COLO829 (cell line): ENCODE measurements around the gene PHF2.

Experiments
- DNase-seq: peaks from one replicate; pipeline ENCODE4 v3.0.0; 2012; ENCODE audit warnings: low spot score

PHF2 gene

GRCh38 chr9:93601063-93601462 is 24.7 kb downstream of the PHF2 start:
- DNase-seq: no peak

- DNase-seq: no peak
These were observed 25.3 kb downstream of the PHF2 start for GRCh38 chr9:93601666-93602065.

- DNase-seq: no peak
These were observed 26.6 kb downstream of the PHF2 start for GRCh38 chr9:93603011-93603410.

GRCh38 chr9:93603906-93604326 is 27.5 kb downstream of the PHF2 start:
- DNase-seq: no peak

GRCh38 chr9:93606187-93606586 is 29.8 kb downstream of the PHF2 start:
- DNase-seq: no peak

GRCh38 chr9:93610206-93610605 is 33.8 kb downstream of the PHF2 start:
- DNase-seq: no peak

- no peak for DNase-seq
These were observed 35.8 kb downstream of the PHF2 start for GRCh38 chr9:93612052-93612795.

GRCh38 chr9:93612796-93613154 is 36.4 kb downstream of the PHF2 start:
- no peak for DNase-seq

- no peak for DNase-seq
These were observed 36.8 kb downstream of the PHF2 start for GRCh38 chr9:93613174-93613573.

- DNase-seq: no peak
These were observed 37.4 kb downstream of the PHF2 start for GRCh38 chr9:93613791-93614190.

GRCh38 chr9:93614830-93615468 is 38.6 kb downstream of the PHF2 start:
- no peak for DNase-seq

- DNase-seq: no peak
These were observed 39.7 kb downstream of the PHF2 start for GRCh38 chr9:93616044-93616443.

GRCh38 chr9:93617273-93617672 is 40.9 kb downstream of the PHF2 start:
- DNase-seq: no peak

GRCh38 chr9:93619272-93619775 is 42.9 kb downstream of the PHF2 start:
- no peak for DNase-seq

GRCh38 chr9:93620041-93620506 is 43.7 kb downstream of the PHF2 start:
- DNase-seq: no peak

- DNase-seq: no peak
These were observed 44.8 kb downstream of the PHF2 start for GRCh38 chr9:93620881-93621820.

GRCh38 chr9:93621922-93622321 is 45.5 kb downstream of the PHF2 start:
- DNase-seq: no peak

GRCh38 chr9:93622691-93623090 is 46.3 kb downstream of the PHF2 start:
- no peak for DNase-seq

- no peak for DNase-seq
These were observed 47.4 kb downstream of the PHF2 start for GRCh38 chr9:93623753-93624152.

GRCh38 chr9:93624431-93624834 is 48.0 kb downstream of the PHF2 start:
- no peak for DNase-seq

GRCh38 chr9:93624977-93625376 is 48.6 kb downstream of the PHF2 start:
- no peak for DNase-seq

GRCh38 chr9:93629920-93630319 is 53.5 kb downstream of the PHF2 start:
- no peak for DNase-seq
